NCI-H510A (cell line): ENCODE measurements around the gene PPP6R1.

ENCODE experiments used
- DNase-seq: peaks from one replicate; lab custom pipeline; 2025; lab: John Stamatoyannopoulos, UW

The PPP6R1 gene, protein sequence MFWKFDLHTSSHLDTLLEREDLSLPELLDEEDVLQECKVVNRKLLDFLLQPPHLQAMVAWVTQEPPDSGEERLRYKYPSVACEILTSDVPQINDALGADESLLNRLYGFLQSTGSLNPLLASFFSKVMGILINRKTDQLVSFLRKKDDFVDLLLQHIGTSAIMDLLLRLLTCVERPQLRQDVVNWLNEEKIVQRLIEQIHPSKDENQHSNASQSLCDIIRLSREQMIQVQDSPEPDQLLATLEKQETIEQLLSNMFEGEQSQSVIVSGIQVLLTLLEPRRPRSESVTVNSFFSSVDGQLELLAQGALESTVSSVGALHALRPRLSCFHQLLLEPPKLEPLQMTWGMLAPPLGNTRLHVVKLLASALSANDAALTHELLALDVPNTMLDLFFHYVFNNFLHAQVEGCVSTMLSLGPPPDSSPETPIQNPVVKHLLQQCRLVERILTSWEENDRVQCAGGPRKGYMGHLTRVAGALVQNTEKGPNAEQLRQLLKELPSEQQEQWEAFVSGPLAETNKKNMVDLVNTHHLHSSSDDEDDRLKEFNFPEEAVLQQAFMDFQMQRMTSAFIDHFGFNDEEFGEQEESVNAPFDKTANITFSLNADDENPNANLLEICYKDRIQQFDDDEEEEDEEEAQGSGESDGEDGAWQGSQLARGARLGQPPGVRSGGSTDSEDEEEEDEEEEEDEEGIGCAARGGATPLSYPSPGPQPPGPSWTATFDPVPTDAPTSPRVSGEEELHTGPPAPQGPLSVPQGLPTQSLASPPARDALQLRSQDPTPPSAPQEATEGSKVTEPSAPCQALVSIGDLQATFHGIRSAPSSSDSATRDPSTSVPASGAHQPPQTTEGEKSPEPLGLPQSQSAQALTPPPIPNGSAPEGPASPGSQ

DNA sequence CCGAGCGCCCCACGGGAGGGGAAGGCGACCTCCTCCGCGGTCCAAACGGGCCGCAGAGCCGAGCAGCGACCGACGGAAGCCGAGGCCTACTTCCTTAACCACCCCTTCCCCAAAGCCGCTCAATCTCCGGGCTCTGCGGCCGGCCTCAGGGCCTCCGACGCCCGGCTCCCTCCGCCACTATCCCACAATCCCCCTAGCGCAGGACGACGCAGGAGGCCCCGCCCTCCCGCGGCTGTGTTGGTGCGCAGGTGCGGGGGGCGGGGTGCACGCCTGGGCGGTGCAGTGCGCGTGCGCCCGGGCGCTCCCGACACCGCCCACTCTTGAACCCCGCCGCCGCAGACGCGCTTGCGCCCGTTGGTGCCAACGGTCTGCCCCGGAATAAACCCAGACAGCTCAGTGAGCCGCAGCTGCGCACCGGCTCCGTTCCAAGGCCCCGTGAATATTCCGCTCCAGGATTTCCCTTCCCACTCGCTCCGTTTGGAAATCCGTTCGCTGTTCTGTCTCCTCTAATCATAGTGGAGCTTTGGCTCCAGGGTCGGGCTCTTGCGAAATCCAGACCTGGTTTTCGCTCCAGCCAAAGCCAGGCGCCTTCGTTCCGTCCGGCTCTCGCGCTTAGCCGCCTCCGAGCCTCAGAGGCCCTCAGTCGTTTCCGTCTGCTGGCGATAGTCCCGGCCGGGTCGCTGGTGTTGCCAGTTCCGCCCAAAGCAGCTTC, at the start of gene PPP6R1:
Gene PPP6R1 (minus strand): TSS at position 190 of the 712 bp plus-strand sequence. CDS start 11,914 bp downstream, outside the sequence.
- peak; percentile 96 for DNase-seq

DNA sequence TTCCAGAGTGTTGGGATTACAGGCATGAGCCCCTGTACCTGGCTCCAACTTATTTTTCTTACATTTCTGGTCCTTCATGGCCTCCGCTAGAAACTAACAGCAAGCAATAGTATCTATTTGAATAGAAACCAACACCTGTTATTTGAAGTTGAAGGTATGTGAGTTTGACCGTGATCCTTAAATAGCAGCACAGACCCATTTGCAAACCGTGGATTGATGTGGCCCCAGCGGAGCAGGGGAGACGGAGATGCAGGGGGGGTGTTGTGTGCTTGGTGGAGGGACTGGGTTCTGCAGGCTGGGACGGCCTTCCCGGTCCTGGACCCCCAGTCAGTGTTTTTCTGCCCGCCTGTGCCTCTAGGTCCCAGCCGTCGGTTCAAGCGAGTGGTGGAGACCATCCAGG, 49.5 kb upstream of the PPP6R1 start:
- no peak for DNase-seq

DNA sequence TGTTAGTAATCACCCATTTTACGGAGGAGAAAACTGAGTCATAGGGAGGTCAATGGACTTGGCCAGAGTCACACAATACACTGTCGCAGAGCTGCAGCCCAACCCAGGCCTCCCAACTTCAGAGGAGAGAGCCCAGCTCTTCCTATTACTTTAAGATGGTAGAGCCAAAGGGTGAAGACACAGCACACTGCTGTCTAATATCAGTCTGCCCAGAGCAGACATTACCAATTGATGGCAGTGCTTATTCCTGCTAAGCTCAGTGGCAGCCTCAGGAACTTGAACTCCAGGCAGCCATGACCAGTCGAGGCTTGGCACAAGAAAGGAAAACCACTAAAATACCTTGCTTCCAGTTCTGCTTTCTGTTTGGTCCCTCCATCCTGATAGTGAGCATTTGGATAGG, 47.9 kb upstream of the PPP6R1 start:
- DNase-seq, result no peak

DNA sequence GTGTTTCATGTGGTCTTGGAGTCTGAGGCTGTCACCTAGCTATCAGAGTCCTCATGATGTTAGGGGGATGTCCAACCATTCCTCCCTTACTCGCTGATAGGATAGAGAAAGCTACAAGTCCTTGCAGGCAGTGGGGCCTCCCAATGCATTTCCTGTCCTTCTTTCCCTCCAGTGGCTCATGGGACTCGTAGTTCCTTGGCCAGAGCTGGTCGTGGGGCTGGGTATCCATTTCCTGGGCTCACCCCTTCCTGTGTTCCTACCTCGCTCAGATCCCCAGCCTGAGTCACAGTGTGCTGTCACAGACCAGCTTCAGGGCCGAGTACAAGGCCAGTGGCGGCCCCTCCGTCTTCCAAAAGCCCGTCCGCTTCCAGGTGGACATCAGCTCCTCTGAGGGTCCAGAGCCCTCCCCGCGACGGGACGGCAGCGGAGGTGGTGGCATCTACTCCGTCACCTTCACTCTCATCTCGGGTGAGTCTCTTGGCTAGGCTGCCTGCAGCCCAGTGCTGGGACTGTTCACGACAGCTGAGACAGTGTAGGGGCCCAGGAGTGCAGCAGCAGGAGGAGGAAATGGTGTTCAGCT, 47.3 kb upstream of the PPP6R1 start:
- DNase-seq, result no peak

DNA sequence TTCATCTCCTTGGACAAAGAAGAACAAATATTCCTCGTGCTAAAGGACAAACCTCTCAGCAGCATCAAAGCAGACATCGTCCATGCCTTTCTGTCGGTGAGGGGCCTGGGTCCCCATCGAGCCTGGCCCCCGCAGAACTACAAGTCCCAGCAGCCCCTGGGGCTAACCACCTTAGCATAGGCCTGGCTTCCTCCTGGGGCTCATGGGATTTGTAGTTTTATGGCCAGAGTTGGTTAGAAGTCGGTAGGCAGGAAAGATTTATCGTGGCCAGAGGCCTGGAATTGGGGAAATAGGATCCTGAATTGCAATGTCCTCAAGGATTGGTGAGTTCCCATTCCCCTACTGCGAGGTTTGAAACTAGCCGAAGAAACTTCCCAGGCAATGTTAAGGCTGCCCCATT, 46.7 kb upstream of the PPP6R1 start:
- no peak for DNase-seq

DNA sequence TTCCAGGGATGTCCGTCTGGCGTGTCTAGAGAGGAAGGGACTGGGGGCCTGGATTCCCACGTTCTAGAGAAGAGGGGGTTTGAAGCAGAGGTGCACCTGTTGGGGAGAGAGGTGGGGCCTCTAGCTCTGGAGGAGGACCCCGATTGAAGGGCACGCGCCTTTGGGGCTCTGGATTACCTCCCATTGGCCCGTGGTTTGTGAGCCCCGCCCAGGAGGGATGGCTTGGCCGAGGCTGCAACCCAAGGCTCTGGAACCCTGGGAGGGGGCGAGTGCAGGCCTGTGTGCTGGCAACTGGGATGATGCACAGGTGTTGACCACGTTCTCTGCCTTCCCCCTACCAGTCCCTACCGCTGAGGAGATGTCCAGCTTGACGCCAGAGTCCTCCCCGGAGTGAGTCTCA, 46.2 kb upstream of the PPP6R1 start:
- DNase-seq, result no peak

DNA sequence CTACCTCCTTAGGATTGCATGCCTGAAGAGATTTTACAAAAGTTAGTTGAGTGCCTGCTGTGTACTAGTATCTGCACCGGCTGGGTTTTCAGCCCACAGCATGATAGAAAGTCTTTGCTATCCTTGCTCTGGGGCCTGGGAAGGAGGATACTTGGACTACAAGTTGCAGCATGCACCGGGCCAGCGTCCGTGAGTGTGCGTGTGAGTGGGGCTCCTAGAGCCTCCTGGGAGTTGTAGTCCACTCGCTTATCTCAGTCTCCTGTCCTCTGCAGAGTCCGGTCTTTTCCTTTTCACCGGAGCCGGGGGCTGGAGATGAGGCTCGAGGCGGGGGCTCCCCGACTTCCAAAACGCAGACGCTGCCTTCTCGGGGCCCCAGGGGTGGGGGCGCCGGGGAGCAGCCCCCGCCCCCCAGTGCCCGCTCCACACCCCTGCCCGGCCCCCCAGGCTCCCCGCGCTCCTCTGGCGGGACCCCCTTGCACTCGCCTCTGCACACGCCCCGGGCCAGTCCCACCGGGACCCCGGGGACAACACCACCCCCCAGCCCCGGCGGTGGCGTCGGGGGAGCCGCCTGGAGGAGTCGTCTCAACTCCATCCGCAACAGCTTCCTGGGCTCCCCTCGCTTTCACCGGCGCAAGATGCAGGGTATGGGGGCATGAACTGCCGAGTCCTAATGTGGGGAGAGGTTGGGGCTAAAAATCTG, 45.6 kb upstream of the PPP6R1 start:
- DNase-seq, result no peak

DNA sequence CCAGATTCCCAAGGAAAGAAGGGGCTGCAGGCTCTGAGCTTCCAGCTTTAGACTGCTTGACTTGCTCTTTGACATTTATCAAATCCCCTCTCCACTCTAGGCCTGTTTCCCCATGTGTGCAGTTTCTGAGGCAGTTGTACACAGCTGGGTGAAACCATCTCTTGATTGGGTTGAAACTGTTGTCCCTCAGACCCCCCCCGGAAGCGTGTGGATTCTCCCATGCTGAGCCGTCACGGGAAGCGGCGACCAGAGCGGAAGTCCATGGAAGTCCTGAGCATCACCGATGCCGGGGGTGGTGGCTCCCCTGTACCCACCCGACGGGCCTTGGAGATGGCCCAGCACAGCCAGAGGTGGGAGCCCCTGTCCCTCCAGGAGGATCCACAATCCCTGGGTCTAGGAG, 44.7 kb upstream of the PPP6R1 start:
- DNase-seq, result no peak

DNA sequence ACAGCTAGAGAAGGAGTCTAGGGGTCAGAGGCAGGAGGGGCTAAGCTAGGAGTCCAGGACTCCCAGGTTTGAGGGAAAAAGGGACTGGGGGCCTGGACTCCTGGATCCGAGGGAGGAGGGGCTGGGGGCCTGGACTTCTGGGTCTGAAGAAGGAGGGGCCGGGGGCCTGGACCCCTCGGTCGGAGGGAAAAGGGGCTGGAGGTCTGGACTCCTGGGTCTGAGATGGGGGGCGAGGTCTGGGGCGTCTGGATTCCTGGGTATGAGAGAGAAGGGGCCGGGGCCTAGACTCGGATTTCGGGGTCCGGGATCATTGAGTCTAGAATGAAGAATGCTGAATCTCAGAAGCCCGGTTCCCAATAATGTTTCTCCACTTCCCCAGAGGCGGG, 43.5 kb upstream of the PPP6R1 start:
- no peak for DNase-seq

DNA sequence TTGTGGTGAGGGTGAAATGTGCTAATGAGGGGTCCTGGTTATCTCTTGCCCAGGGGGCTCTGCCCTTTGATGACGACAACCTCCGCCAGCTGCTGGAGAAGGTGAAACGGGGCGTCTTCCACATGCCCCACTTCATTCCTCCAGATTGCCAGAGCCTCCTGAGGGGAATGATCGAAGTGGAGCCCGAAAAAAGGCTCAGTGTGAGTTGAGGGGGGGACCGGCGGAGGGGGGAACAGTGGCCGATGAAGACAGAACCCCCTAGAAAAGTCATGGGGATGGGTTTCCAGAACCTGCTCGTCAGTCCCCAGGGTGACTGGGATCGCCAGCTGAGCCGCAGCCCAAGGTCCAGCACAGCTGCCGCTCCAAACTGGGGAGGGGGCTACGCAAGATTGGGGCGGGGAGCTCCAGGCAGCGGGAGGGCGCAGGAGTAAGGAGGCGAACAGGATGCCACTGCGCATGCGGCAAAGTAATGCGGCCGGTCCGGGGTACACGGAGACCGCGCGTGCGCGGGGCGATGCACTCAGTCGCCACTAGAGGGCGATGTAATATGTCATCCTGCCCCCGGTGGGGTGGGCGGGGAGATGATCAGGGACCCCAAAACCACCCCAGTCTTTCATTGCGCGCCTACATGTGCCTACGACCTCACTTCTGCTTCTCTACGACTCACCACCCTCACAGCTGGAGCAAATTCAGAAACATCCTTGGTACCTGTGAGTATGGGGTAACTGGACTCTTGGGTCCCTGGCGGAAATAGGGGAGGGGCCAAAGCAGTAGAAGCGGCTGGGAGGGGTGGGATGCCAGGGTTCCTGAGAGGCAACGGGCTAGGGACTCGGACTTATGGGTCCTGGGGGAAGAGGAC, 42.9 kb upstream of the PPP6R1 start:
- no peak for DNase-seq

DNA sequence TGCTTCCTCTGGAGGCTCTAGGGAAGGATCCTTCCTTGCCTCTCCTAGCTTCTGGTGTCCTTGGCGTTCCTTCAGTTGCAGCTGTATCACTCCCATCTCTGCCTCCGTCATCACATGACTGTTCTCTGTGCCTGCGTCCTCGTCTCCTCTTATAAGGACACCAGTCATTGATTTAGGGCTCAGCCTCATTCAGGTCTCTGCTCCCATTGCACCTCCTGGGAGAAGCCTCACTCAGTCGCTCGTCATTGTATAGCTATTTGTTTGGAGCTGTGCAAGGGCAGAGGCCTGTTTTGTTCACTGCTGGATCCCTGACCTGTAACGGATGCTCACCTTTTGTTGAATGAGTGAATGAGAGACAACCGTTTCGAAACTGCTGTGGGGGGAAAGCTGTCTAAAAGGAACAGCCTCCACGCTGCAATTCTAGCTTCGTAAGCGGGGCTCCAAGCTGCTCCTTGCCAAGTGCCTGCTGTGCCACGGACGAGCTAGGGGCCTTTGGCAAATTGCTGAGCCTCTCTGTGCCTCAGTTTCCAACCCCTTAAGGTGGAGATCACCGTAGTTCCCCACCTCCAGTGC, 42.2 kb upstream of the PPP6R1 start:
- no peak for DNase-seq

DNA sequence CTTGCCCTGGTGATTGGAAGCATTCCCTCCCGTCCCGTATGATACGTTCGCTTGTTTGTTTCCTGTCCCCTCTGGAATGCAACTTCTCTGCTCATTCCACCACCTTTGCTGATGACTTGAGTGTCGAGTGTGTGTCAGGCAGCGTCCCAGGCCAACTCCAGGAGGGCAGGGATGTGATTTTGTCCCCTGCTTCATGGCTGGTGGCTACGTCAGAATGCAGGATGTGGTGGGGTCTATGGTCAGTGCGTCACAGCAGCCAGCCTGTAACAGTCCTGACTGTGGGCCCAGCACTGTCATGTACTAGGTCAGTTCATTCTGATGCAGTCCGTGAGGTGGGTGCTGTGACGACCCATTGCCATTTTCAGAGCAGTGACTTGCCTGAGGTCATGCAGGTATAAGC, 41.2 kb upstream of the PPP6R1 start:
- no peak for DNase-seq

DNA sequence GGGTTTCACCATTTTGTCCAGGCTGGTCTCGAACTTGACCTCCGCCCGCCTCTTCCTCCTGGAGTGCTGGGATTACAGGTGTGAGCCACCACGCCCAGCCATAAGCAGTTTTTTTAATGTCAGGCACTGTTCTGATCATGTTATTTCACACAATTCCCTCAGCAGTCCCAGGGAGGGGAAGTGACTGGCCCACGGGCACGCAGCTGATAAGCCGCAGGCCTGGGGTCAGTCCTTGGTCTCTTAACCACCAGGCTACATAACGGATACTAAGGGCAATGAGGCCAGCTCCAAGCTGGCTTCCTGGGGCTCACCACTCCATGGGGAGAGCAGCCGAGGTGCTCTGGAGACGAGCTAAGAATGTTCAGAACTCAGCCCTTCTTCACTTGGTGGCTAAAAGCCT, 38.5 kb upstream of the PPP6R1 start:
- no peak for DNase-seq

DNA sequence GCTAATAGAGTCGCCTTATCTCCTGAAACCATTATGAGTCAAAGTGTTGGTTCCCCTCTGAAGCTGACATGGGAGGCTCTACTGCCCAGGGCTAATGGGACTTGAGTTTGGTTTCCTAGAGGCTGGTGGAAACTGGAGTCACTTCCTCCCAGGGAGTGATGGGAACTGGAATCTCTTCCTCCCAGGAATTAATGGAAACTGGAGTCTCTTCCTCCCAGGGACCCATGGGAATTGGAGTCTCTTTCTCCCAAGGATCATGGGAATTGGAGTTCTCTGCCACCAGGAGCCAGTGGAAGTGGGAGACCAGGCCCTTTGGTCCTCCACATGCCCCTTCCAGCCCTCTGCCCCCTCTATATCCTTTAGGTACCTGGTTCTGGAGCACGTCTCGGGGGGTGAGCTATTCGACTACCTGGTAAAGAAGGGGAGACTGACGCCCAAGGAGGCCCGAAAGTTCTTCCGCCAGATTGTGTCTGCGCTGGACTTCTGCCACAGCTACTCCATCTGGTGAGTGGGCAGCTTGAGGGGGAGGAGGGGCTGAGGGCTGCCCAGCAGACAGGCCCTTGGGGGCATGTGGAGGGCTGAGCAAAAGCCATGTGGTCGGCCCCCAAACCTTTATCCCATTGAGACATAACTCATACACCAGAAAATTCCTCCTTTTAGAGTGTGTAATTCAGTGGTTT, 30.4 kb upstream of the PPP6R1 start:
- DNase-seq, result no peak

DNA sequence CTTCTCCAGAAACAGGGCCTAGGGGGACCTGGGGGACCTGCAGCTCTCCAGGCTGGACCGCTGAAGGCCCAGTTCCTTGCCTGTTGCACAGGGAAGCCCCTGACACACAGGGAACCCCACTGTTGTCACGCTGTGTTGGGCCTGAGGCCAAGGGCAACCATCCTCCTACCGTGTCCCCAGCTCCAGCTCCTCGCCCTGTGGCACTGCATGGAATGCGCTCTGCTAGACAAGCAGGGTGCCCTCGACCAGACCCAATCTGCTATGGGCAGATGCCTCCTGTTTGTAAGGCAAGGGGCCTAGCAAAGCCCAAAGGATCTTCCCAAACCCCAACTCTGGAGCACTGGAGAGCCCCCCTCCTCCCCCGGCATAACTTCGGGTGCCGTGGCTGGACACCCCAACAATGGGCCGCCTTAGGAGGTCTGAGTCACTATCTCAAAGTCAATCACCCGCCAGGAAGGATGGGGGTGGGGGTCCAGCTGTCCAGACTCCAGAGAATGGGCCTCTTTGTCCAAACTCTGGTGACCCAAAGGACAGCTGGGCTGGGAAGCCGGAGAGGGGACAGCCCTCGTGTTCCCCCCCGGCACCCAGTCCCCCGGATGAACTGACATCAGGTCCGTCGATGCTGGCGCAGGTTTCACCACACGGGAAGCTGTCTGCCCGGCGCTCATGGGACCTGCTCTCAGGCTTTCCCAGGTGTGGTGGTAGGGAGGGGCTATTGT, 28.7 kb upstream of the PPP6R1 start:
- DNase-seq, result no peak

DNA sequence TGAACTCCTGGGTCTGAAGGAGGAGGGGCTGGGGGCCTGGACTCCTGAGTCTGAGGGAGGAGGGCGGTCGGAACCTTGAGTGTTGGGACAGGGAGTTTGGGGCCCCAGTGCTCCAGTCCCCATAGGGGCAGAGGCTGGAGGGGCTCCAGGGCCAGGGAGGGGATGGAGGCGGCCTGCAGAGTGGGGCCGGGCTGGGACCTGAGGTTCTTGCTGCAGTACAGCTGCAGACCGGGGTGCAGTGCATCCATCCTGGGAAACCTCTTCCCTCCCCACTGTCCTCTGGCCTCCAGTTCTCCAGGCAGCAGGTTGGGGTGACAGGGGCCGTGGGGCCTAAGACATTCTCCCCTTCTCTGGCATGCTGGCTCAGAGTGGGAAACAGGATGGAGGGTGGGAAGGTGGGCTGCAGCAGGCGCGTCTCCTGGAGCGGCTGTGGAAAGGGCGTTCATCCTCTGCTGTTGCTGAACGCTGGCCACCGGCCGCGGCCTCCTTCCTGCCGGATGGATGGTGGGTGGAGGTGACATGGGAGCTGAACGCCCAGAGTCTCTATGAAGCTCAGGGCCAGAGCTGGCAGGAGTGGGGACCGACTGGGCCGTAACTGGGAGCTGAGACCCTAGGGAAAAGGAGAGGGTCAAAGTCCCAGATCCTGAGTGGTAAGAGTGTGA, 26.5 kb upstream of the PPP6R1 start:
- DNase-seq, result no peak

DNA sequence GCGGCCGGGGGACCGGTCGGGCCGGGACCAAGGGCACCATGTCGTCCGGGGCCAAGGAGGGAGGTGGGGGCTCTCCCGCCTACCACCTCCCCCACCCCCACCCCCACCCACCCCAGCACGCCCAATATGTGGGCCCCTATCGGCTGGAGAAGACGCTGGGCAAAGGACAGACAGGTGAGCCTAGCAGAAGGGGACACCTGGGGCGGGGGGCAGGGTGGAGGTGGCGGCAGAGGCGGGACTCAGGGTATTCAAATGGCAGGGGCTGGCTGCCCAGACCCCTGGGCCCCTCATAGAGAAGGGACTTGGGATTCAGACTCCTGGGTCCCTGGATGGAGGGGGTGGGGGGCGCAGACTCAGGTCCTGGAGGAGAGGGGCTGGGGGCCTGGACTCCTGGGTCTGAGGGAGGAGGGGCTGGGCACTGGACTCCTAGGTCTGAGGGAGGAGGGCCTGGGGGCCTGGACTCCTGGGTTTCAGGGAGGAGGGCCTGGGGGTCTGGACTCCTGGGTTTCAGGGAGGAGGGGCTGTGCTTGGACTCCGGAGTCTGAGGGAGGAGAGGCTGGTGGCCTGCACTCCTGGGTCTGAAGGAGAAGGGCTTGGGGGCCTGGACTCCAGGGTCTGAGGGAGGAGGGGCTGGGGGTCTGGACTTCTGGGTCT, 25.7 kb upstream of the PPP6R1 start:
- peak; percentile 40 for DNase-seq
